Glutamatergic neuron (in vitro differentiated cells): Measurements from ENCODE around the gene PAM. TPM values are rescaled to one million over a fixed set of nuclear protein-coding genes. Genes with fewer than 3 reads are reported as not detected.
"Not testable (repeated sequence)": the region's sequence is repeated elsewhere in the genome, so short reads cannot be mapped to it uniquely, and the experiment has no call there.

Experiments used
- DNase-seq: peaks from one replicate; pipeline ENCODE4 v3.0.0; 2022
- H3K27ac Mint-ChIP-seq: one replicate; pipeline ENCODE4 v1.8.0; 2020; ENCODE audit warnings: mild to moderate bottlenecking, mixed read lengths, inconsistent platforms; ENCODE audit not compliant: unreplicated experiment
- H3K27me3 Mint-ChIP-seq: one replicate; pipeline ENCODE4 v1.8.0; 2020; ENCODE audit warnings: mild to moderate bottlenecking, moderate library complexity, mixed read lengths, inconsistent platforms; ENCODE audit not compliant: unreplicated experiment
- H3K36me3 Mint-ChIP-seq: one replicate; pipeline ENCODE4 v1.8.0; 2020; ENCODE audit warnings: mild to moderate bottlenecking, mixed read lengths, inconsistent platforms; ENCODE audit not compliant: unreplicated experiment
- H3K4me1 Mint-ChIP-seq: one replicate; pipeline ENCODE4 v1.8.0; 2020; ENCODE audit warnings: mild to moderate bottlenecking, low read depth, mixed read lengths, inconsistent platforms; ENCODE audit not compliant: unreplicated experiment
- H3K4me3 Mint-ChIP-seq: one replicate; pipeline ENCODE4 v1.8.0; 2020; ENCODE audit warnings: mild to moderate bottlenecking, mixed read lengths, inconsistent platforms; ENCODE audit not compliant: unreplicated experiment
- H3K9me3 Mint-ChIP-seq: one replicate; pipeline ENCODE4 v1.8.0; 2020; ENCODE audit warnings: mild to moderate bottlenecking, moderate library complexity, mixed read lengths, inconsistent platforms; ENCODE audit not compliant: unreplicated experiment
- CTCF ChIP-seq: fragments of 200-600 bp; sonication (generic); IDR thresholded peaks from one replicate; pipeline ENCODE4 v1.5.0; 2021; ENCODE audit not compliant: partially characterized antibody, unreplicated experiment
- total RNA-seq: library from RNA; stranded (reverse); fragmentation: NEBNext Ultra II Directional; extraction: Animal tissue kit (Norgen Biotek cat#: 25700); gene quantifications from one replicate; pipeline ENCODE4 v1.2.1, GENCODE V29; 2021; ENCODE audit not compliant: unreplicated experiment

PAM gene
- total RNA-seq, 1 donor from 2014 or later, result 192 TPM

DNA sequence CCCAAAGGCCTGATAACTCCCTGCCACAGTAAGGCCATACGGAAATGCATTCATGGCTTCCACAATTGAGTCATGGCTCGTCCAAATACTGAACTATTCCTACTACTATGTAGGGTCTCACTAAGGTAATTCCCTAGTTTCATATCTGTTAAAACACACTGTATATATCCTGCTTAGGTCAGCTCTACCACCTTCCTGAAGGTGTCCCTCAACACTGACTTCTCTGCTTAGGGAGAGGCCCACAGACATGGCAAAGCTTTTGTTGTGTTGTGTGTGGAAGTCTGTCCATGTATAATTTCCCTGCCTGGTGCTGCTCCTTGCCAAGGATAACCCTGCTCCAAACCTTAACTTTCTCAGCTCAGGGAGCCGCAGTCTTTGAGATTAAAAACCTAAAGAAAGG, 304.4 kb downstream of the PAM start:
- no peak for TF ChIP-seq CTCF
- no peak for DNase-seq
- Mint-ChIP-seq H3K27me3 (no peaks in the 10 kb centered on the region), H3K4me3 (no peak overlapping the region), H3K4me1 (peaks cover 4% of the 10 kb centered on the region), H3K9me3 (no peaks in the 10 kb centered on the region), H3K36me3 (no peaks in the 10 kb centered on the region), H3K27ac (no peak overlapping the region)

GRCh38 chr5:103060424-103060954, 305.4 kb downstream of the PAM start:
- no peak for DNase-seq
- Mint-ChIP-seq H3K27me3 (no peaks in the 10 kb centered on the region), H3K4me3 (no peak overlapping the region), H3K9me3 (no peaks in the 10 kb centered on the region), H3K27ac (no peak overlapping the region), H3K4me1 (peaks cover 4% of the 10 kb centered on the region), H3K36me3 (no peaks in the 10 kb centered on the region)
- no peak for TF ChIP-seq CTCF

DNA sequence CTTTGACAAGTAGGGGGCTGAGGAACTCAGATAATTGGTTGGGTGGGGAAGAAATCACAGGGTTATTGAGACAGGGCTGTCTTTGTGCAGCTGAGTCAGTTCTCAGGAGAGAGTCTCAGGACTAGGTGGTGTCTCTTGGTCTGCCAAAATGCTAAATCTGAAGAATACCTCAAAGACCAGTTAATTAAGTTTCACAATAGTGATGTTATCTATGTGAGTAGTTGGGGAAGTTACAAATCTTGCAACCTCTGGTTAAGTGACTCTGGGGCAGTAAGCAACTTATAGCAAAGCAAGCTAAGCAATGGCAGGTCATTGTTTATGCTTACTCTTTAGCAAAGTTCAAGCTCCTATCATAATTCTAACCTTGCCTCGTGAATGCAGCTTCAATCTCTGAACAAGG, 311.2 kb downstream of the PAM start:
- Mint-ChIP-seq H3K36me3 (no peaks in the 10 kb centered on the region), H3K27me3 (no peaks in the 10 kb centered on the region), H3K27ac (no peak overlapping the region), H3K4me1 (peaks cover 4% of the 10 kb centered on the region), H3K9me3 (no peaks in the 10 kb centered on the region), H3K4me3 (no peak overlapping the region)
- DNase-seq, result no peak
- no peak for TF ChIP-seq CTCF

DNA sequence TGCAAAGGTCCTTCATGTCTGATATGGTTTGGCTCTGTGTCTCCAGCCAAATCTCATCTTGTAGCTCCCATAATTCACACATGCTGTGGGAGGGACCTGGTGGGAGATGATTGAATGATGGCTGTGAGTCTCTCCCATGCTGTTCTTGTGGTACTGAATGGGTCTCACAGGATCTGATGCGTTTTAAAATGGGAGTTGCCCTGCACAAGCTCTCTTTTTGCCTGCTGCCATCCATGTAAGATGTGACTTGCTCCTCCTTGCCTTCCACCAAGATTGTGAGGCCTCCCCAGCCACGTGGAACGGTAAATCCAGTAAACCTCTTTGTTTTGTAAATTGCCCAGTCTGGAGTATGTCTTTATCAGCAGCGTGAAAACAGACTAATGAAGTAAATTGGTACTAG, 318.4 kb downstream of the PAM start:
- not testable (repeated sequence) for H3K27me3 Mint-ChIP-seq, H3K27ac Mint-ChIP-seq, DNase-seq, H3K4me1 Mint-ChIP-seq, H3K4me3 Mint-ChIP-seq
- Mint-ChIP-seq H3K36me3 (peaks cover 26% of the 10 kb centered on the region), H3K9me3 (peaks cover 11% of the 10 kb centered on the region)

- H3K4me1 Mint-ChIP-seq, result no peaks in the 10 kb centered on the region
- no peak for TF ChIP-seq CTCF
- H3K36me3 Mint-ChIP-seq, result peaks cover 35% of the 10 kb centered on the region
- H3K27ac Mint-ChIP-seq, result no peak overlapping the region
- H3K27me3 Mint-ChIP-seq, result no peaks in the 10 kb centered on the region
- DNase-seq, result no peak
- H3K9me3 Mint-ChIP-seq, result peaks cover 18% of the 10 kb centered on the region
- no peak overlapping the region for H3K4me3 Mint-ChIP-seq
Measured at GRCh38 chr5:103075442-103075841, 320.3 kb downstream of the PAM start.
